Ascending aorta (tissue), 2 donors: Measurements from ENCODE around the gene RMI2. TPM values are rescaled to one million over a fixed set of nuclear protein-coding genes. Genes with fewer than 3 reads are reported as not detected.

Experiments used
- DNase-seq, 2 donors: peaks; one replicate each; pipeline ENCODE4 v3.0.0-alpha.2; 2019; ENCODE audit warnings: low spot score in 2 of 2
- H3K27ac ChIP-seq, 2 donors: fragments of 200-600 bp; sonication (generic); one replicate each; pipeline ENCODE4 v1.5.1; 2016 to 2017; ENCODE audit warnings: mild to moderate bottlenecking in 1 of 2
- H3K27me3 ChIP-seq: fragments of 200-600 bp; sonication (generic); one replicate; pipeline ENCODE4 v1.5.1; 2017
- H3K36me3 ChIP-seq, 2 donors: fragments of 200-600 bp; sonication (generic); one replicate each; pipeline ENCODE4 v1.5.1; 2016
- H3K4me1 ChIP-seq, 2 donors: fragments of 200-600 bp; sonication (generic); one replicate each; pipeline ENCODE4 v1.5.1; 2016 to 2017; ENCODE audit warnings: mild to moderate bottlenecking in 1 of 2
- H3K4me3 ChIP-seq, 2 donors: fragments of 200-600 bp; sonication (generic); one replicate each; pipeline ENCODE4 v1.5.1; 2016 to 2017; ENCODE audit warnings: mild to moderate bottlenecking in 1 of 2
- H3K9me3 ChIP-seq, 2 donors: fragments of 200-600 bp; sonication (generic); one replicate each; pipeline ENCODE4 v1.5.1; 2016
- intact Hi-C: fragments of 100-400 bp; cut with DNase I; formaldehyde crosslinking; loops from one replicate; pipeline ENCODE4 v1.15.1; 2023
- total RNA-seq: library from RNA; depleted of rRNA; stranded (reverse); fragments of >200 nt; gene quantifications from one replicate; pipeline ENCODE4 v1.1.0, GENCODE V29; 2016
- TF ChIP-seq, protein P1 (sequence below), 3 experiments: fragments of 200-600 bp in 2 of 3; fragments of 450-650 bp in 1 of 3; sonication (generic) in 2 of 3; IDR thresholded peaks; one replicate each; pipeline ENCODE4 v1.5.1; 2016 to 2019; ENCODE audit warnings: antibody characterized with exemption in 3 of 3, mild to moderate bottlenecking in 1 of 3, moderate library complexity in 1 of 3

RMI2 gene
- total RNA-seq, 1 donor from 2014 or later = not detected

GRCh38 chr16:11302977-11303376, 42.3 kb upstream of the RMI2 start:
- H3K27me3 ChIP-seq = no peaks in the 10 kb centered on the region
- TF ChIP-seq, protein P1, sequence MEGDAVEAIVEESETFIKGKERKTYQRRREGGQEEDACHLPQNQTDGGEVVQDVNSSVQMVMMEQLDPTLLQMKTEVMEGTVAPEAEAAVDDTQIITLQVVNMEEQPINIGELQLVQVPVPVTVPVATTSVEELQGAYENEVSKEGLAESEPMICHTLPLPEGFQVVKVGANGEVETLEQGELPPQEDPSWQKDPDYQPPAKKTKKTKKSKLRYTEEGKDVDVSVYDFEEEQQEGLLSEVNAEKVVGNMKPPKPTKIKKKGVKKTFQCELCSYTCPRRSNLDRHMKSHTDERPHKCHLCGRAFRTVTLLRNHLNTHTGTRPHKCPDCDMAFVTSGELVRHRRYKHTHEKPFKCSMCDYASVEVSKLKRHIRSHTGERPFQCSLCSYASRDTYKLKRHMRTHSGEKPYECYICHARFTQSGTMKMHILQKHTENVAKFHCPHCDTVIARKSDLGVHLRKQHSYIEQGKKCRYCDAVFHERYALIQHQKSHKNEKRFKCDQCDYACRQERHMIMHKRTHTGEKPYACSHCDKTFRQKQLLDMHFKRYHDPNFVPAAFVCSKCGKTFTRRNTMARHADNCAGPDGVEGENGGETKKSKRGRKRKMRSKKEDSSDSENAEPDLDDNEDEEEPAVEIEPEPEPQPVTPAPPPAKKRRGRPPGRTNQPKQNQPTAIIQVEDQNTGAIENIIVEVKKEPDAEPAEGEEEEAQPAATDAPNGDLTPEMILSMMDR (IDR thresholded peaks at IDR 0.05) = no peak
- no peak overlapping the region for H3K4me3 ChIP-seq
- no peaks in the 10 kb centered on the region for H3K9me3 ChIP-seq
- intact Hi-C loops = no loop called here
- H3K27ac ChIP-seq = no peak overlapping the region
- no peaks in the 10 kb centered on the region for H3K36me3 ChIP-seq
- no peak for DNase-seq
- H3K4me1 ChIP-seq = no peaks in the 10 kb centered on the region

- H3K9me3 ChIP-seq = no peaks in the 10 kb centered on the region
- no peak overlapping the region for H3K27ac ChIP-seq
- H3K4me1 ChIP-seq = no peaks in the 10 kb centered on the region
- TF ChIP-seq, protein P1 (IDR thresholded peaks at IDR 0.05) = no peak
- H3K4me3 ChIP-seq = no peak overlapping the region
- no peaks in the 10 kb centered on the region for H3K36me3 ChIP-seq
- intact Hi-C loops = no loop called here
- DNase-seq = no peak
- H3K27me3 ChIP-seq = no peaks in the 10 kb centered on the region
These were observed 41.7 kb upstream of the RMI2 start for GRCh38 chr16:11303405-11304138.

DNA sequence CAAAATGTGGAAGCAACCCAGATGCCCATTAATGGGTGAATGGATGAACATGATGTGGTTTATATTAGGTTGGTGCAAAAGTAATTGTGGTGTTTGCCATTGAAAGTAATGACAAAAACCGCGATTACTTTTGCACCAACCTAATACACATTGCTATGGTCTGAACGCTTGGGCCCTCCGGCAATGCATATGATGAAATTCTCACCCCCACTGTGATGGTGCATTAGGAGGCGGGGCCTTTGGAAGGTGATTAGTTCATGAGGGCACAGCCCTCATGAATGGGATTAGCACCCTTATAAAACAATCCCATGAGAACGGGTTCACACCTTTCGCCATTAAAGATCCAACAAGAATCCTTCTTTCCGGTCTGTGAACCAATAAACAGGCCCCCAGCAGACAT, 38.9 kb upstream of the RMI2 start:
- Histone ChIP-seq H3K4me3 (no peak overlapping the region), H3K27ac (no peak overlapping the region), H3K27me3 (no peaks in the 10 kb centered on the region), H3K9me3 (no peaks in the 10 kb centered on the region), H3K36me3 (no peaks in the 10 kb centered on the region), H3K4me1 (no peaks in the 10 kb centered on the region)
- TF ChIP-seq, protein P1 (IDR thresholded peaks at IDR 0.05) = no peak
- no peak for DNase-seq
- intact Hi-C loops = no loop called here

GRCh38 chr16:11306997-11307638, 38.1 kb upstream of the RMI2 start:
- no peaks in the 10 kb centered on the region for H3K9me3 ChIP-seq
- no peaks in the 10 kb centered on the region for H3K27me3 ChIP-seq
- intact Hi-C loops = no loop called here
- DNase-seq = no peak
- H3K27ac ChIP-seq = no peak overlapping the region
- TF ChIP-seq, protein P1 (IDR thresholded peaks at IDR 0.05) = no peak
- no peaks in the 10 kb centered on the region for H3K36me3 ChIP-seq
- no peak overlapping the region for H3K4me3 ChIP-seq
- no peaks in the 10 kb centered on the region for H3K4me1 ChIP-seq

- Histone ChIP-seq H3K9me3 (no peaks in the 10 kb centered on the region), H3K27me3 (no peaks in the 10 kb centered on the region), H3K4me3 (no peak overlapping the region), H3K4me1 (no peaks in the 10 kb centered on the region), H3K27ac (no peak overlapping the region), H3K36me3 (no peaks in the 10 kb centered on the region)
- intact Hi-C loops = no loop called here
- DNase-seq = no peak
- TF ChIP-seq, protein P1 (IDR thresholded peaks at IDR 0.05) = no peak
These were observed 37.4 kb upstream of the RMI2 start for GRCh38 chr16:11307639-11308492.
